Pancreas (tissue), 10 donors: ENCODE results near the gene HECTD2. TPM values are rescaled to one million over a fixed set of nuclear protein-coding genes. Genes with fewer than 3 reads are reported as not detected.
"Not testable (repeated sequence)": the region's sequence is repeated elsewhere in the genome, so short reads cannot be mapped to it uniquely, and the experiment has no call there.

Experiments used
- ATAC-seq, 4 donors: fragments of 200-7000 bp; cut with Tn5 transposase; one replicate each; pipeline versions ENCODE4 v1.8.0 to v1.9.1; 2020; ENCODE audit warnings: mild to moderate bottlenecking in 4 of 4, moderate library complexity in 4 of 4
- DNase-seq, 6 donors: peaks; one replicate each; pipeline ENCODE4 v3.0.0-alpha.2; 2020
- FAIRE-seq: peaks from 2 replicates; lab custom pipeline; 2012; peaks lifted over from hg19 to GRCh38; lab: Jason Lieb, UNC
- H3K27ac ChIP-seq, 4 donors: fragments of 200-600 bp; sonication (generic); 1 replicate in 3 of 4; 2 replicates in 1 of 4; pipeline versions ENCODE4 v1.5.0 to v1.8.0; 2020
- H3K27me3 ChIP-seq, 4 donors: fragments of 200-600 bp; one replicate each; pipeline ENCODE4 v1.8.0; 2021
- H3K36me3 ChIP-seq, 3 donors: fragments of 200-600 bp; sonication (generic) in 1 of 3; one replicate each; pipeline versions ENCODE4 v1.5.0 to v1.8.0; 2020 to 2021
- H3K4me1 ChIP-seq, 3 donors: fragments of 200-600 bp; one replicate each; pipeline ENCODE4 v1.8.0; 2021
- H3K4me3 ChIP-seq, 4 donors: fragments of 200-600 bp; sonication (generic) in 2 of 4; one replicate each; pipeline versions ENCODE4 v1.5.0 to v1.8.0; 2020 to 2021
- H3K9me3 ChIP-seq, 4 donors: fragments of 200-600 bp; one replicate each; pipeline ENCODE4 v1.8.0; 2021
- CTCF ChIP-seq, 4 donors: fragments of 200-600 bp; sonication (generic) in 3 of 4; IDR thresholded peaks; one replicate each; pipeline versions ENCODE4 v1.5.0 to v1.8.0; 2021; ENCODE audit warnings: antibody characterized with exemption in 4 of 4
- WGBS, 2 donors: extraction: QIAGEN DNeasy Blood & Tissue Kit; methylation state at CpG; one replicate each; pipeline ENCODE4 v1.1.7; 2013; 5-methylcytosine and 5-hydroxymethylcytosine counted together
- intact Hi-C, 3 donors: fragments of 100-400 bp; cut with DNase I; formaldehyde crosslinking; loops; one replicate each; pipeline versions ENCODE4 v1.11.1 to v1.14.2; 2022
- polyA plus RNA-seq, 2 donors: library from polyadenylated mRNA; stranded (reverse); fragments of 200-250 nt; gene quantifications; one replicate each; pipeline ENCODE4 v1.2.3, GENCODE V29; 2013
- total RNA-seq, 6 donors: library from RNA; stranded (reverse); fragmentation: NEBNext Ultra II Directional in 4 of 6; extraction: Animal tissue kit (Norgen Biotek cat#: 25700) in 4 of 6; gene quantifications; one replicate each; pipeline versions ENCODE4 v1.2.1 to v1.2.4, GENCODE V29; 2021 to 2023
- donor health status: healthy with polysubstance abuse.
- donor health status: DM: no; HTN: no; CAD: no; lungs with moderate emphysema.
- donor health status: DM: no; HTN: no; CAD: no.
- donor health status: control.
- donor health status: control.
- donor health status: Bipolar disorder and iron deficiency.
- donor health status: DM: yes; HTN: yes; CAD: no.
- donor health status: DM: no; HTN: no; CAD: no.
- donor health status: DM: no; HTN: no; CAD: no.
- donor health status: DM: yes; HTN: yes; CAD: no.

HECTD2 gene
- total and polyA plus RNA-seq, 8 donors: 2.9 to 7.8 (median 4.8) TPM

- TF ChIP-seq CTCF (IDR thresholded peaks at IDR 0.05): no peak
- no peak overlapping the region for H3K27ac ChIP-seq
- H3K4me1 ChIP-seq: no peaks in the 10 kb centered on the region
- WGBS, 2 donors: 68 to 86% methylated on average over 2 of the region's 2 CpGs
- intact Hi-C loops: no loop called here
- no peak overlapping the region for H3K4me3 ChIP-seq
- no peaks in the 10 kb centered on the region for H3K9me3 ChIP-seq
- FAIRE-seq: no peak
- H3K36me3 ChIP-seq: no peaks in the 10 kb centered on the region
- ATAC-seq: no peak
- no peak for DNase-seq
- H3K27me3 ChIP-seq: no peaks in the 10 kb centered on the region
These were observed 42.6 kb upstream of the HECTD2 start for GRCh38 chr10:91367558-91367957.

- H3K4me1 ChIP-seq, H3K9me3 ChIP-seq, H3K36me3 ChIP-seq, H3K27ac ChIP-seq, intact Hi-C loops, DNase-seq, FAIRE-seq, H3K27me3 ChIP-seq, H3K4me3 ChIP-seq: not testable (repeated sequence)
- peak in 3 of 4 donors; percentile 53 to 62 (median 62) for ATAC-seq
- WGBS, 2 donors: 77 to 82% methylated on average over 5 to 6 of the region's 6 CpGs
- peak in 1 of 4 donors; percentile 11 for TF ChIP-seq CTCF (IDR thresholded peaks at IDR 0.05)
These were observed 40.1 kb upstream of the HECTD2 start for GRCh38 chr10:91369978-91370589.

GRCh38 chr10:91374052-91374451, 36.1 kb upstream of the HECTD2 start:
- no peak for TF ChIP-seq CTCF (IDR thresholded peaks at IDR 0.05)
- Histone ChIP-seq H3K36me3 (no peaks in the 10 kb centered on the region), H3K4me1 (no peaks in the 10 kb centered on the region), H3K27ac (no peak overlapping the region), H3K4me3 (no peak overlapping the region), H3K9me3 (no peaks in the 10 kb centered on the region), H3K27me3 (no peaks in the 10 kb centered on the region)
- FAIRE-seq (no peak), ATAC-seq (no peak), DNase-seq (no peak)
- intact Hi-C loops: no loop called here

GRCh38 chr10:91378061-91378460, 32.1 kb upstream of the HECTD2 start:
- no peak overlapping the region for H3K27ac ChIP-seq
- DNase-seq (no peak), ATAC-seq (no peak), FAIRE-seq (no peak)
- no peak overlapping the region for H3K4me3 ChIP-seq
- intact Hi-C loops: no loop called here
- H3K4me1 ChIP-seq: no peaks in the 10 kb centered on the region
- TF ChIP-seq CTCF (IDR thresholded peaks at IDR 0.05): no peak
- H3K36me3 ChIP-seq: no peaks in the 10 kb centered on the region
- no peaks in the 10 kb centered on the region for H3K9me3 ChIP-seq
- H3K27me3 ChIP-seq: no peaks in the 10 kb centered on the region

GRCh38 chr10:91380873-91381256, 29.3 kb upstream of the HECTD2 start:
- H3K4me1 ChIP-seq: no peaks in the 10 kb centered on the region
- H3K36me3 ChIP-seq: no peaks in the 10 kb centered on the region
- 44 to 49% methylated on average over 3 of the region's 3 CpGs for WGBS, 2 donors
- DNase-seq (no peak), ATAC-seq (peak in 1 of 4 donors; percentile 29), FAIRE-seq (no peak)
- H3K4me3 ChIP-seq: no peak overlapping the region
- peak overlapping the region in 2 of 4 donors; percentile 11 to 19 for H3K27ac ChIP-seq
- no peaks in the 10 kb centered on the region for H3K9me3 ChIP-seq
- H3K27me3 ChIP-seq: no peaks in the 10 kb centered on the region
- intact Hi-C loops: no loop called here
- no peak for TF ChIP-seq CTCF (IDR thresholded peaks at IDR 0.05)
